NCI-H2107 treated with DMSO at 0.1 percent for 48 hours (cell line): Measurements from ENCODE around the gene EFCC1.
"Not testable (repeated sequence)": the region's sequence is repeated elsewhere in the genome, so short reads cannot be mapped to it uniquely, and the experiment has no call there.

ENCODE experiments used
- DNase-seq: peaks from one replicate; lab custom pipeline; 2025; ENCODE audit not compliant: unreplicated experiment; lab: John Stamatoyannopoulos, UW

Gene EFCC1

DNA sequence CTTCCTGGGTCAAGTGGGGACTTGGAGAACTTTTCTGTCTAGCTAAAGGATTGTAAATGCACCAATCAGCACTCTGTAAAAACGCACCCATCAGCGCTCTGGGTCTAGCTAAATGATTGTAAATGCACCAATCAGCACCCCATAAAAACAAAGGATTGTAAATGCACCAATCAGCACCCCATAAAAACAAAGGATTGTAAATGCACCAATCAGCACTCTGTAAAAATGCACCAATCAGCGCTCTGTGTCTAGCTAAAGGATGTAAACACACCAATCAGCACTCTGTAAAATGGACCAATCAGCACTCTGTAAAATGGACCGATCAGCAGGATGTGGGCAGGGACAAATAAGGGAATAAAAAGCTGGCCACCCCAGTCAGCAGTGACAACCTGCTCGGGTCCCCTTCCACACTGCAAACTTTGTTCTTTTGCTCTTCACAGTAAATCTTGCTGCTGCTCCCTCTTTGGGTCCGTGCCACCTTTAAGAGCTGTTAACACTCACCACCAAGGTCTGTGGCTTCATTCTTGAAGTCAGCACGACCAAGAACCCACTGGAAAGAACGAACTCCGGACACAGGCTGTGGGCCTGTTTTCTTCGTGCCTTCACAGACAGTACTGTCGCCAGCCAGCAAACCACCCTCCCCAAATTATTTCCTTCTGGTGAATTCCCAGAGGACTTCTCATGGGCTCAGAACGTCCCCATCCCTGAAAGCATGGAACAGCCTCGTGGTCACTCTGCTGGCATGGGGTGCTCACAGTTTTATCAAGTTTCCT is 68.4 kb downstream of the EFCC1 start:
- not testable (repeated sequence) for DNase-seq

DNA sequence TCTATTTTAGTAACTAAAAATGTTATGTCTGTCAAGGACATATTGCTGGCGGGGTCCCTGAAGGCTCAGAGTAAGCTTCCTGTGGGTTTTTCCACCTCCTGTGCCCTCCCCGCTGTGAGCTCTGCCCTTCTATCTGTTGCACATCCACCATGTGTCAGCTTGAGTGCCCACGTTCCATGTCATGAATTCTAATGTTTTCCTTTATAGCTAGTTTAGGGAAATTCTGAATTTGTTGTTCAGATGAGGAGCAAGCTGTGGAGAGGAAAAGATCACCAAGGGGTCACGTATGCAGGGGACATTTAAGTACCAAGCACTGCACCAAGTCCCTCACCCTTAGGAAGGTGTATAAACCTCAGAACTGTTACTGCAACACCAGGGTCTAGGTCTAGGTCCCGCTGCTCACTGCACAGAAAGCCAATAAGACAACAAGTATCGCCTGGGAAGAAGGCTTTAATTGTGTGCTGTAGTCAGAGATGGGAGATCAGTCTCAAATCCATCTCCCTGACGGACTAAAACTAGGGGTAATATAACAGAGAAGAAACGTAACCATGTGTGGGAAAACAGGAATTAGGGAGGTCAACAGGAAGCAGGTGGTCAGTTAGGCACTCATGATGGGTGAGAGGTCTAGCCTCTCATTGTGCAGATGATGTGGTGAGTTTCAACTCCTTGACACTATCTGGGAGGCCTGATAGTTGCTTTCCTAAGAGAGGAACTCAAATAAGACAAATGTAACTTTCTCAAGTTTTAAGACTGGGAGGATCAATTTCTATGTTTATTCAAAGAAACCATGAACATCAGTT is 69.2 kb downstream of the EFCC1 start:
- DNase-seq: no peak

DNA sequence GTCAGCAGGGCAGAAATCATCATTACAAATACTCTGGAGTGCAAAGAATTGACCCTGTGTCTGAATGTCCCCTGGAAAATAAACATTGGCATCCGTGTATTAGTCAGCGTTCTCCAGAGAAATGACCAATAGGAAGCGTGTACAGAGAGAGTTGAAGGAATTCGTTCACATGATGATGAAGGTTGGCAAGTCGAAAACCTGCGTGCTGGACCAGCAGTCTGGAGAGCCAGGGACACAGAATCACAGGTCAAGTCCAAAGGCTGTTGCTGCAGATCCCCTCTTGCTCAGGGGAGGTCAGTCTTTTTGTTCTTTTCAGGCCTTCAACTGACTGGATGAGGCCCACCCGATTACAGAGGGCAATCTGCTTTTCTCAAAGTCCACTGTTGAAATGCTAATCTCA is 76.1 kb downstream of the EFCC1 start:
- DNase-seq: no peak

DNA sequence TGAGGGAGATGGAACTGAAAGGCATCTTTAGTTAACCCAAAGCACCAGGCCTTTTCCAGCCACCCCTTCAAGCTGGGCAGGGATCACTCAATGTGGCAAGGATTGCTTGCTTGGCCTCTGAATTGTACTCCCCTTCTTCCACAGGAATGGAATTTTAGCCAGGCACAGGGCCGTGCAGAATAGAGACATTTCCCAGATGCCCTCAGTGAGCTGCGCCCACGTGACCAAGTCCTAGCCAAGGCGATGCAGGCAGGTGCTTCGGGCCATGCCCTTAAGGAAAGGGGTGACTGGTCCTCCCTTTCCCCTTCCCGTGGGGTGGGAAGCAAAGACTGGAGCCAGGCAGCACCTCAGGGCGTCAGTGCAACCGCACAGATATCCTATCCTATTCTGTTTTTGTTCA is 77.4 kb downstream of the EFCC1 start:
- no peak for DNase-seq

DNA sequence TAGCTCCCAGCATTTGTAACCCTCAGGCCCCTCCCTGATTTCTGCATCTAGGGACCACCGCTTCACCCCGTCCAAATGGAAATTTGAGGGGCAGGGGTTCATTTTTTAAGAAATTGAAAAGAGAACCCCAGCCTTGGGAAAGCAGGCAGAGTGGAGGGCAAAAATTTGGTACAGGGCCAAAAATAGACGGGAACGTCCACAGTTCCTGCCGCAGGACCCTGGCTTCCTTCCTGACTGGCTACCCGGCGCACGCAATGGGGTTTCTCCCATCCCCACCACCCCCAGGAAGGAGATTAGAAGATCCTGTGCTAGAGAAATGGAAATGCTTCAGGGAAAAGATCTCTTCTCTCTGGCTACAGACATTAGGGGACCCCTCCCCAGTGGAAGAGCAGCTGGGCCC is 80.4 kb downstream of the EFCC1 start:
- no peak for DNase-seq

DNA sequence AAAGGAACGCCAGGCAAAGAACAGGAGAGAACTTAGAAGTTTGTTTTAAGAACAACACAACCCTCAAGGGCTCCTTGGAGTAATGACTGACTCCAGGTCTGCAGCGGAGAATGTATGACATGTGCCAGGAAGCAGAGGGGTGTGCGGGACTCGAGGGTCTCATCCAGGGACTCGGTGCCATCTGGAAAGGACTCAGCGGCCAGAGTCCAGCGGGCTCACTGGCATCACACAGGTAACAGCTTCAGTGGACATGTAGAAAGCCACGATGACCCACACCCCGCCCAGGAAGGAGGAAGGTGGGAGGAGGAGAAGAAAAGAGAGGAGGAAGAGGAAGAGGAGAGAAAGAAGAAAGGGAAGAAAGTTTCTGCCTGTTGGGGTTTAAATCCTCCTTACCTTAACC is 80.9 kb downstream of the EFCC1 start:
- DNase-seq: no peak

DNA sequence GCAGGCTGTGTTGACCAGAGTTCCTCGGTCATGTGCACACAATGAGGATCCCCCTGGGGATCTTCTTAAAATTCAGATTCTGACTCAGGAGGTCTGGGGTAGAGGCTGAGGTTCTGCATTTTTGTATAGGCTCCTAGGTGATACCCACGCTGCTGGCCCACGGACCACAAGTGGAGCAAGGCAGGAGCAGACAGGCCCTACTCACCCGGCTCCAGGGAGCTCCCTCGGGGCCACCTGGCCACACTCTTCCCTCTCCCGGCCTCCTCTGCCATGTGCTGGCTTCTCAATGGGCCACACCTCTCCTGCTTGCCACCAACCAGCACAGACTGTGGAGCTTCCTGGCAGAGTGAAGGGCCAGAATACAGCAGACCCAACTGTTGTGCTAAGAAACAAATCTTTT is 83.4 kb downstream of the EFCC1 start:
- DNase-seq: no peak

DNA sequence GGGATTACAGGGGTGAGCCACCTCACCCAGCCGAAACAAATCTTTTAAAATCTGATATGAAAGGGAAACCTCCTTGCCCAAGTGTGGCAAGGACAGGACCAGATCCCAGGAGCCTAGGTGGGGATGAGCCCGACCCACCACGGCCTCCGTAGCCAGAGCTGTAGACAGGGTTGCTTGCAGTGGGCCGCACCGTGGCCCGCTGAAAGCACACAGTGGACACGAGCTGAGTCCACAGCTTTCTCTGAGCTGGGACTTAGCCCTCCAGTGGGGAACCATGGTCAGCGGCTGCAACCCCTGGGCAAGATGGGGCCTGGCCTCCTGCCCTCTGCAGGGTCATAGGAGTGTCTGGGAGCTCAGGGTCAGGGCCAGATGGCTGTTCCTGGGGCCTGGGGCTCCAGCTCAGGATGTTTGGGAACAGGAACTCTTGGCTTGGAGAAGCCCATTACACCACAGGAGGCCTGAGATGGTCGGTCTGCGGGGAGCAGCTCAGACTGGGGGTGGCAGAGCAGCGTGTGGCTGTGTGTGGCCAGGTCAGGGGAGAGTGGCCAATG is 84.1 kb downstream of the EFCC1 start:
- DNase-seq: no peak

DNA sequence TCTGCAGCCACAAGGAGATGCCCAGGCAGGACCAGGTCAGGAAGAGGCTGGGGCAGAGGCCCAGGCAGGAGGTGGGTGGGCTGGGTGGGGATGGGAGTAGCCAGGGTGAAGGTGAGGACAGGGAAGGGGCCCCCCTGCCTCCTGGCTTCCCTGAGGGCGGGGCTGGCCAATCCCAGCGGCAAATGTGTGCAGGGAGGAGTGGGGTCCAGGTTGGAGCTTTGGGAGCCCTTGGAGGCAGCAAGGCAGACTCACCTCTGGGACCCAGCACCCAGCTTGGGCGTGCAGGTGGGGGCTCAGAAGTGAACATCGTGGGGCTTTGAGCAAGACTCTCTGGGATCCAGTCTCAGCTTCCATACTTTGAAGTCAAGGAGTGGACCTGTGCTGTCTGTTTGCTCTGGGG is 84.7 kb downstream of the EFCC1 start:
- DNase-seq: no peak

DNA sequence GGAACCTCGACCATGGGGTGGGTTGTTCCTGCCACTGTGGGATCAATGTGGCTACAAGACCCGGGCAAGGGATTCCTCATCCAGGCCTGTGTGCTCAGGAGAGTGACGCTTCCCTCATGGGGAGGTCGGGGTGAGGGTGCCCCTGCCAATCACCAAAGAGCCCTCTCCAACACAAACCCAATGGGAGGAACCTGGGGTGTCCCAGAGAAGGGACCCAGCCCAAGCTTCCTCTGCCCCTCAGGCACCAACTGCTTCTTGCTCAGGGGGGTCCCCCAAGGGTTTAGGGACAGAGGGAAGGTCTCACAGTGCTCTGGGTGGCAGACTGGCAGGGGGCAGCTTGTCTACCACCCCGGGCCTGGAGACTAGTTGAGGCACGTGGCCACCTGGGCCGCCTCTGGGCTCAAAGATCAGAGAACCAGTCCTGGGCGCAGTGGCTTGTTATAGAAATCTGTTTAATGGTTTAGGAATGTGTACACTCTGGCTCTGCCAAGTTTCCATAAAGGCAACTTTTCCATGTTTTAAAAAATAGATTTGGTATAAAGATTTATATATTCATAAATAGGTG is 86.1 kb downstream of the EFCC1 start:
- no peak for DNase-seq

DNA sequence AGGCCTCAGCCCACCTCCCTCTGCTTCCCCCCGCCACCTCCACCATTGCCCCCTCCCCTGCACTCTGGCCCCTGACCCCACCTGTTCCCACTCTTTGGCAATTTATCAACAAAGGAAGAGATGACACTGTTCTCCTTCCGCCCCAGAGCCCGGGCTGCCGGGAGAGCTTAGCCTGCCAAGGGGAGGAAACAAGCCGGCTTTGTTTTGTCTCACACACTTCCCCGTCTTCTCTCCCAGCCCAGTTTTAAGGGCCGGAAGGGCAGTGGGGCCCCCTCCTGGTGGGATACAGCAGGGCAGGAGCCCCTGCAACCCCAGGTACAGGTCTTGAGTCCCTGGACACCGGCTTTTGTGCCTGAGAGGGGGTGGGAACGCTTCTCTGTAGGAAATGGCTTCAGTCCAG is 86.8 kb downstream of the EFCC1 start:
- DNase-seq: not testable (repeated sequence)

DNA sequence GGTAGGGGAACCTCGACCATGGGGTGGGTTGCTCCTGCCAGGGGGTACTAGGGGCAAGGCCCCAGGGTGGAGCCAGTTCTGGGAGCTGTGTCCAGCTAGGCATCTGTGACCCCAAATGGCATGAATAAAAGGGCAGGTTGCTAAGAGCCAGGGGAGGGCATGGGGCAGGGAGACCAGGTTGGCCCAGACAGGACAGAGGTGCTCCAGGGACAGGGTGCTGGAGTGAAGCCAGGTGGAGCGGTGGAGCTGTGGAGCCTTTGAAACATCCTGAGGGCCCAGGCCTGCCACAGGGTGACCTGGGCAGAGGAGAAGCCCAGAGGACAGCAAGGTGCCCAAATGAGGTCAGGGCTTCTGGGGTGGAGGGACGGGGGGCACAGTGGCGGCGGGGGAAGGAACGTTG is 87.2 kb downstream of the EFCC1 start:
- DNase-seq: not testable (repeated sequence)
